Neuronal stem cell (in vitro differentiated cells): Measurements from ENCODE around the gene B4GALNT2. TPM values are rescaled to one million over a fixed set of nuclear protein-coding genes. Genes with fewer than 3 reads are reported as not detected.
"Not testable (repeated sequence)": the region's sequence is repeated elsewhere in the genome, so short reads cannot be mapped to it uniquely, and the experiment has no call there.

Source experiments
- DNase-seq: peaks from one replicate; pipeline ENCODE4 v3.0.0-alpha.2; 2013; ENCODE audit warnings: low spot score
- H2AFZ ChIP-seq: one replicate; pipeline ENCODE4 v1.6.1; 2013; ENCODE audit warnings: mild to moderate bottlenecking, low read length, inconsistent platforms
- H2AK5ac ChIP-seq: 2 replicates; pipeline ENCODE4 v1.6.1; 2013; ENCODE audit warnings: low read depth, mild to moderate bottlenecking, inconsistent platforms, low read length, moderate library complexity, mixed read lengths
- H2BK120ac ChIP-seq: 2 replicates; pipeline ENCODE4 v1.6.1; 2013; ENCODE audit warnings: low read depth, mild to moderate bottlenecking, inconsistent platforms, low read length, moderate library complexity, mixed read lengths
- H2BK12ac ChIP-seq: one replicate; pipeline ENCODE4 v1.6.1; 2013; ENCODE audit warnings: low read length, inconsistent platforms
- H2BK15ac ChIP-seq: 2 replicates; pipeline ENCODE4 v1.6.1; 2013; ENCODE audit warnings: mild to moderate bottlenecking, low read length, inconsistent platforms, mixed read lengths
- H2BK5ac ChIP-seq: one replicate; pipeline ENCODE4 v1.6.1; 2013; ENCODE audit warnings: inconsistent platforms, mild to moderate bottlenecking, low read length, moderate library complexity
- H3K14ac ChIP-seq: one replicate; pipeline ENCODE4 v1.6.1; 2013; ENCODE audit warnings: low read length, inconsistent platforms
- H3K18ac ChIP-seq: 2 replicates; pipeline ENCODE4 v1.6.1; 2013; ENCODE audit warnings: low read length, inconsistent platforms
- H3K23ac ChIP-seq: 2 replicates; pipeline ENCODE4 v1.6.1; 2013; ENCODE audit warnings: low read depth, mild to moderate bottlenecking, mixed read lengths, low read length, inconsistent platforms; ENCODE audit not compliant: poor library complexity
- H3K27ac ChIP-seq: replicated peaks from 3 replicates; pipeline ENCODE4 v1.5.1; 2013; ENCODE audit warnings: low read length, inconsistent platforms
- H3K27me3 ChIP-seq, 3 experiments: 2 replicates each; pipeline ENCODE4 v1.6.1; 2013; ENCODE audit warnings: low read length in 3 of 3, mild to moderate bottlenecking in 2 of 3, inconsistent platforms in 1 of 3, low read depth in 1 of 3, mixed read lengths in 1 of 3, moderate library complexity in 1 of 3; ENCODE audit not compliant: control insufficient read depth in 3 of 3, insufficient read depth in 3 of 3
- H3K36me3 ChIP-seq, 2 donors: replicated peaks in 1 of 2; 2 replicates each; pipeline ENCODE4 v1.6.1; 2013; ENCODE audit warnings: low read length in 2 of 2; ENCODE audit not compliant: control insufficient read depth in 2 of 2, insufficient read depth in 2 of 2
- H3K4ac ChIP-seq: 2 replicates; pipeline ENCODE4 v1.6.1; 2013; ENCODE audit warnings: inconsistent platforms, mild to moderate bottlenecking, low read length, moderate library complexity
- H3K4me1 ChIP-seq, 2 donors: 1 replicate in 1 of 2; 2 replicates in 1 of 2; pipeline ENCODE4 v1.6.1; 2013; ENCODE audit warnings: low read length in 2 of 2, low read depth in 1 of 2; ENCODE audit not compliant: control insufficient read depth in 2 of 2, insufficient read depth in 1 of 2
- H3K4me2 ChIP-seq: one replicate; pipeline ENCODE4 v1.6.1; 2013; ENCODE audit warnings: mild to moderate bottlenecking, low read length, inconsistent platforms; ENCODE audit not compliant: insufficient read depth, poor library complexity, severe bottlenecking
- H3K4me3 ChIP-seq, 2 donors: 2 replicates each; pipeline ENCODE4 v1.5.1; 2013; ENCODE audit warnings: low read length in 2 of 2, mild to moderate bottlenecking in 2 of 2, inconsistent platforms in 1 of 2, moderate library complexity in 1 of 2
- H3K79me1 ChIP-seq: one replicate; pipeline ENCODE4 v1.6.1; 2013; ENCODE audit warnings: low read depth, mild to moderate bottlenecking, inconsistent platforms, low read length, moderate library complexity
- H3K9ac ChIP-seq: one replicate; pipeline ENCODE4 v1.6.1; 2013; ENCODE audit warnings: mild to moderate bottlenecking, low read depth, low read length, inconsistent platforms; ENCODE audit not compliant: poor library complexity
- H3K9me3 ChIP-seq, 2 donors: replicated peaks in 1 of 2; 2 replicates each; pipeline versions ENCODE3 to v1.6.1; 2013; ENCODE audit warnings: low read length in 2 of 2, mild to moderate bottlenecking in 2 of 2, inconsistent platforms in 1 of 2, low read depth in 1 of 2, mixed read lengths in 1 of 2, moderate library complexity in 1 of 2; ENCODE audit not compliant: control insufficient read depth in 2 of 2, insufficient read depth in 1 of 2
- H4K8ac ChIP-seq: one replicate; pipeline ENCODE4 v1.6.1; 2013; ENCODE audit warnings: low read depth, mild to moderate bottlenecking, inconsistent platforms, low read length, moderate library complexity
- H4K91ac ChIP-seq: one replicate; pipeline ENCODE4 v1.6.1; 2013; ENCODE audit warnings: low read length, low read depth, mild to moderate bottlenecking, inconsistent platforms; ENCODE audit not compliant: poor library complexity
- WGBS, 2 donors: extraction: QIAGEN DNeasy Blood & Tissue Kit; methylation state at CpG; one replicate each; pipeline ENCODE4 v1.1.7; 2013; ENCODE audit warnings: missing lambda C conversion rate in 2 of 2, mixed read lengths in 1 of 2; ENCODE audit not compliant: insufficient read length in 2 of 2, insufficient replicate concordance in 1 of 2; ENCODE audit errors: extremely low coverage in 2 of 2; 5-methylcytosine and 5-hydroxymethylcytosine counted together
- polyA plus RNA-seq, 2 experiments: library from polyadenylated mRNA; stranded (reverse); fragments of 200-250 nt; gene quantifications; one replicate each; pipeline ENCODE4 v1.2.3, GENCODE V29; 2013

The B4GALNT2 gene
- polyA plus RNA-seq (2013, experiment 1 of 2), result not detected
- not detected for polyA plus RNA-seq (2013, experiment 2 of 2)

GRCh38 chr17:49132699-49133364, at the start of gene B4GALNT2:
Gene B4GALNT2, plus strand, starts transcription at chr17:49132769. Its CDS starts 24 bp downstream, at chr17:49132793.
- Histone ChIP-seq H3K9me3 (peaks cover 19 to 27% of the 10 kb centered on the region in 2 donors), H3K4ac (no peak within 1 kb of the TSS), H3K4me2 (peak within 1 kb of the TSS; percentile 98), H4K91ac (no peak within 1 kb of the TSS), H2BK12ac (peak within 1 kb of the TSS; percentile 58), H3K4me1 (no peaks in the 10 kb centered on the region), H3K27me3 (peaks cover 14 to 66% (median 26%) of the 10 kb centered on the region in 3 experiments), H2BK120ac (no peak within 1 kb of the TSS), H4K8ac (no peak within 1 kb of the TSS), H2BK5ac (no peak within 1 kb of the TSS), H2AFZ (peak within 1 kb of the TSS; percentile 81), H3K36me3 (no peaks in the 10 kb centered on the region), H2BK15ac (peak within 1 kb of the TSS; percentile 5), H2AK5ac (no peak within 1 kb of the TSS), H3K9ac (peak within 1 kb of the TSS; percentile 77), H3K27ac (no peak within 1 kb of the TSS), H3K79me1 (no peaks in the 10 kb centered on the region), H3K23ac (peak within 1 kb of the TSS; percentile 91), H3K14ac (peak within 1 kb of the TSS; percentile 82), H3K4me3 (peak within 1 kb of the TSS in 1 of 2 donors; percentile 74), H3K18ac (peak within 1 kb of the TSS; percentile 85)
- DNase-seq, result no peak
- no CpG with 5 or more reads among the region's 65 CpGs for WGBS, 2 donors

- H3K27ac ChIP-seq, H3K23ac ChIP-seq, H3K4me2 ChIP-seq, H2BK12ac ChIP-seq, H3K9ac ChIP-seq, H2BK5ac ChIP-seq, H3K27me3 ChIP-seq, H3K9me3 ChIP-seq, H4K91ac ChIP-seq, DNase-seq, H2AFZ ChIP-seq, H4K8ac ChIP-seq, H3K18ac ChIP-seq, H2BK120ac ChIP-seq, H3K4me1 ChIP-seq, H3K79me1 ChIP-seq, H3K4me3 ChIP-seq, H3K4ac ChIP-seq, H2AK5ac ChIP-seq, H2BK15ac ChIP-seq, H3K14ac ChIP-seq, H3K36me3 ChIP-seq: not testable (repeated sequence)
- WGBS, 2 donors, result no CpG with 5 or more reads among the region's 2 CpGs
Observed at GRCh38 chr17:49085046-49085445, 47.5 kb upstream of the B4GALNT2 start.

- Histone ChIP-seq H2BK5ac (no peak overlapping the region), H3K4me1 (peaks cover 0 to 6% of the 10 kb centered on the region in 2 donors), H3K4me3 (no peak overlapping the region), H3K9ac (no peak overlapping the region), H2BK120ac (no peak overlapping the region), H2BK12ac (no peak overlapping the region), H4K8ac (no peak overlapping the region), H3K27ac (no peak overlapping the region), H3K27me3 (peaks cover 0 to 14% (median 0%) of the 10 kb centered on the region in 3 experiments), H2AFZ (no peak overlapping the region), H3K9me3 (peaks cover 0 to 3% of the 10 kb centered on the region in 2 donors), H3K79me1 (no peaks in the 10 kb centered on the region), H3K14ac (no peak overlapping the region), H3K4me2 (no peak overlapping the region), H3K36me3 (no peaks in the 10 kb centered on the region), H3K18ac (no peak overlapping the region), H3K4ac (no peak overlapping the region), H2AK5ac (no peak overlapping the region), H4K91ac (no peak overlapping the region), H3K23ac (no peak overlapping the region), H2BK15ac (no peak overlapping the region)
- DNase-seq, result no peak
- WGBS, 2 donors, result no CpG with 5 or more reads among the region's 5 CpGs
Observed at GRCh38 chr17:49085565-49086315, 46.8 kb upstream of the B4GALNT2 start.

- H3K9ac ChIP-seq, result no peak overlapping the region
- peaks cover 0 to 5% of the 10 kb centered on the region in 2 donors for H3K9me3 ChIP-seq
- DNase-seq, result no peak
Observed at GRCh38 chr17:49086316-49086605, 46.3 kb upstream of the B4GALNT2 start.

More at GRCh38 chr17:49086316-49086605, 46.3 kb upstream of the B4GALNT2 start:
- H2AFZ ChIP-seq, result no peak overlapping the region
- WGBS, 2 donors, result no CpG with 5 or more reads among the region's 1 CpG
- no peak overlapping the region for H2BK12ac ChIP-seq
- no peaks in the 10 kb centered on the region for H3K36me3 ChIP-seq
- H3K79me1 ChIP-seq, result no peaks in the 10 kb centered on the region
- H3K4ac ChIP-seq, result no peak overlapping the region
- no peak overlapping the region for H2BK5ac ChIP-seq
- no peak overlapping the region for H2BK15ac ChIP-seq
- no peak overlapping the region for H2BK120ac ChIP-seq
- H4K8ac ChIP-seq, result no peak overlapping the region
- no peak overlapping the region for H2AK5ac ChIP-seq
- H3K18ac ChIP-seq, result no peak overlapping the region
- H4K91ac ChIP-seq, result no peak overlapping the region
- no peak overlapping the region for H3K4me3 ChIP-seq
- no peak overlapping the region for H3K4me2 ChIP-seq
- peaks cover 0 to 15% (median 0%) of the 10 kb centered on the region in 3 experiments for H3K27me3 ChIP-seq
- no peak overlapping the region for H3K23ac ChIP-seq
- H3K14ac ChIP-seq, result no peak overlapping the region
- H3K27ac ChIP-seq, result no peak overlapping the region
- H3K4me1 ChIP-seq, result peaks cover 0 to 6% of the 10 kb centered on the region in 2 donors
